Caco-2 (cell line): Measurements from ENCODE around the gene SMC3. TPM values are rescaled to one million over a fixed set of nuclear protein-coding genes. Genes with fewer than 3 reads are reported as not detected.
A peak's percentile ranks its signal among the peaks of the same experiment; 100 is the strongest.
"Not testable (repeated sequence)": the region's sequence is repeated elsewhere in the genome, so short reads cannot be mapped to it uniquely, and the experiment has no call there.

ENCODE experiments used
- BruUV-seq: library from RNA; stranded (reverse); fragments of 400-500 nt; replicated peaks from 2 replicates; lab custom pipeline; 2021; lab: Mats Ljungman, UMichigan
- CTCF ChIA-PET: fragments of 300-600 bp; sonication (Branson Sonifier 250); formaldehyde crosslinking; loops from one replicate; lab custom pipeline; 2022; ENCODE audit warnings: antibody characterized with exemption; lab: Charles Lee
- POLR2A ChIA-PET: fragments of 300-600 bp; sonication (Branson Sonifier 250); formaldehyde crosslinking; loops from one replicate; lab custom pipeline; 2022; ENCODE audit warnings: antibody characterized with exemption; lab: Charles Lee
- DNase-seq, 2 experiments: peaks; one replicate each; pipeline versions ENCODE4 v3.0.0 to v3.0.0-alpha.2; 2020 to 2022
- H3K27me3 ChIP-seq: replicated peaks from 2 replicates; pipeline ENCODE4 v1.6.0; 2011; ENCODE audit warnings: low read length; ENCODE audit not compliant: control insufficient read depth, insufficient read depth
- H3K36me3 ChIP-seq: 2 replicates; pipeline ENCODE4 v1.5.1; 2011; ENCODE audit warnings: low read length; ENCODE audit not compliant: control insufficient read depth, insufficient read depth
- H3K4me1 ChIP-seq: fragments of 250-450 bp; sonication (Bioruptor Pico); 2 replicates; pipeline ENCODE4 v1.5.1; 2020; ENCODE audit warnings: mild to moderate bottlenecking
- H3K4me3 ChIP-seq: 2 replicates; pipeline ENCODE4 v1.5.1; 2011; ENCODE audit warnings: low read depth, mild to moderate bottlenecking, control low read depth, low read length
- H3K9me3 ChIP-seq: fragments of 250-450 bp; sonication (Bioruptor Pico); 2 replicates; pipeline ENCODE4 v1.5.1; 2020; ENCODE audit warnings: mild to moderate bottlenecking, moderate library complexity
- H3K27ac Mint-ChIP-seq: one replicate; pipeline ENCODE4 v1.8.0; 2022; ENCODE audit warnings: mixed read lengths; ENCODE audit not compliant: unreplicated experiment
- H3K27me3 Mint-ChIP-seq: one replicate; pipeline ENCODE4 v1.8.0; 2022; ENCODE audit warnings: mixed read lengths; ENCODE audit not compliant: insufficient read depth, unreplicated experiment
- H3K36me3 Mint-ChIP-seq: one replicate; pipeline ENCODE4 v1.8.0; 2022; ENCODE audit warnings: mild to moderate bottlenecking, mixed read lengths; ENCODE audit not compliant: insufficient read depth, unreplicated experiment
- H3K4me1 Mint-ChIP-seq: one replicate; pipeline ENCODE4 v1.8.0; 2022; ENCODE audit warnings: low read depth, mixed read lengths; ENCODE audit not compliant: unreplicated experiment
- H3K4me3 Mint-ChIP-seq: one replicate; pipeline ENCODE4 v1.8.0; 2022; ENCODE audit warnings: mild to moderate bottlenecking, moderate library complexity, mixed read lengths; ENCODE audit not compliant: unreplicated experiment
- H3K9me3 Mint-ChIP-seq: one replicate; pipeline ENCODE4 v1.8.0; 2022; ENCODE audit warnings: mixed read lengths; ENCODE audit not compliant: unreplicated experiment
- intact Hi-C: fragments of 100-400 bp; cut with micrococcal nuclease; formaldehyde crosslinking; loops from one replicate; pipeline ENCODE4 v1.10.0; 2022; ENCODE audit not compliant: unreplicated experiment
- total RNA-seq: library from RNA; stranded (reverse); gene quantifications from 2 replicates; pipeline ENCODE4 v1.2.3, GENCODE V29; 2022
- TF ChIP-seq, protein P1 (sequence below), 2 experiments: fragments of 200-600 bp in 1 of 2; IDR thresholded peaks; 1 replicate in 1 of 2; 2 replicates in 1 of 2; pipeline versions ENCODE4 v1.5.1 to v1.8.0; 2011 to 2022; ENCODE audit warnings: antibody characterized with exemption in 1 of 2, control low read depth in 1 of 2, inconsistent platforms in 1 of 2, low read depth in 1 of 2, low read length in 1 of 2, mild to moderate bottlenecking in 1 of 2, moderate library complexity in 1 of 2; ENCODE audit not compliant: insufficient read depth in 1 of 2, severe bottlenecking in 1 of 2, unreplicated experiment in 1 of 2

Gene SMC3
- total RNA-seq, 1 experiment from 2014 or later, result 95.7 TPM

DNA sequence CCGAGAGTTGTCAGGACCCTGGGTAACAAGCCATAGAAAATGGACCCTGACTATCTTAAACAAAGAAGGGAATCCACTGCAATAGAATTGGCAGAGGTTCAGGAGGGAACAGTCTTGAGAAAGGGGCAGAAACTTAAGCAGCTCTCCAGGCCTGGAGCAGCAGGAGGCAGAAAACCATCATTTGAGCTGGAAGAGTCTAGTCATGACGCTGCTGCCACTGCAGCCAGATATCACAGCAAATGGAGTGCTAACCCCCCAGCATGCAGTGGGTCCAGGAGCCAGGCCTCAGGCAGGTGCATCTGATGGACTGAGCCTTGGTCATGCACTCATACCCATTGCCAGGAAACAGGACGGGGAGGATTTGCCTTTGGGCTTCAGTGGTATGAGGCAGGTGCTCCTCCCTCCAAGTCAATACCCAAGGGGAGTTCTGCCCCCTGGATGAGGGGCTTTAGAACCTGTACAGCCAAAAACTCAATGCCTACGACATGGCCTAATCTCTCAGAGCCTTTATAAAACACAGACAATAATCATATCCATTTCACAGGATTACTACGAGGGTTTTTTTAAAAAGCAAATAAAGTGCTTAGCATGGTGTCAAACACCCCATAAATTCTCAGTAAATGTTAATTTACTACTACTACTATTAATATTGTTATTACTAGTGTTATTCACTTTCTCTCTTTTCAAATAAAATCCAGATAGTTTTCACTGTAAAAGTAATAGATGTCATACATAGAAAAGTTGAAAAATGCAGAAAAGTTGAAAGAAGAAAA, 39.1 kb upstream of the SMC3 start:
- no peaks in the 10 kb centered on the region for H3K27me3 ChIP-seq
- H3K9me3 Mint-ChIP-seq, result no peaks in the 10 kb centered on the region
- no peak overlapping the region for H3K4me3 ChIP-seq
- intact Hi-C loops, result no loop called here
- H3K4me1 Mint-ChIP-seq, result peaks cover 10% of the 10 kb centered on the region
- no peaks in the 10 kb centered on the region for H3K36me3 ChIP-seq
- no peak overlapping the region for H3K27ac Mint-ChIP-seq
- no peak overlapping the region for H3K4me3 Mint-ChIP-seq
- DNase-seq, result no peak
- no peaks in the 10 kb centered on the region for H3K36me3 Mint-ChIP-seq
- H3K27me3 Mint-ChIP-seq, result no peaks in the 10 kb centered on the region
- CTCF ChIA-PET, result no interaction called here
- BruUV-seq, result no TSS peak
- H3K4me1 ChIP-seq, result peaks cover 28% of the 10 kb centered on the region
- POLR2A ChIA-PET, result no interaction called here
- no peaks in the 10 kb centered on the region for H3K9me3 ChIP-seq
- TF ChIP-seq, protein P1, sequence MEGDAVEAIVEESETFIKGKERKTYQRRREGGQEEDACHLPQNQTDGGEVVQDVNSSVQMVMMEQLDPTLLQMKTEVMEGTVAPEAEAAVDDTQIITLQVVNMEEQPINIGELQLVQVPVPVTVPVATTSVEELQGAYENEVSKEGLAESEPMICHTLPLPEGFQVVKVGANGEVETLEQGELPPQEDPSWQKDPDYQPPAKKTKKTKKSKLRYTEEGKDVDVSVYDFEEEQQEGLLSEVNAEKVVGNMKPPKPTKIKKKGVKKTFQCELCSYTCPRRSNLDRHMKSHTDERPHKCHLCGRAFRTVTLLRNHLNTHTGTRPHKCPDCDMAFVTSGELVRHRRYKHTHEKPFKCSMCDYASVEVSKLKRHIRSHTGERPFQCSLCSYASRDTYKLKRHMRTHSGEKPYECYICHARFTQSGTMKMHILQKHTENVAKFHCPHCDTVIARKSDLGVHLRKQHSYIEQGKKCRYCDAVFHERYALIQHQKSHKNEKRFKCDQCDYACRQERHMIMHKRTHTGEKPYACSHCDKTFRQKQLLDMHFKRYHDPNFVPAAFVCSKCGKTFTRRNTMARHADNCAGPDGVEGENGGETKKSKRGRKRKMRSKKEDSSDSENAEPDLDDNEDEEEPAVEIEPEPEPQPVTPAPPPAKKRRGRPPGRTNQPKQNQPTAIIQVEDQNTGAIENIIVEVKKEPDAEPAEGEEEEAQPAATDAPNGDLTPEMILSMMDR (IDR thresholded peaks at IDR 0.05; ENCODE audit: insufficient read depth in 1 of 2, low read depth in 1 of 2, low read length in 1 of 2, severe bottlenecking in 1 of 2, unreplicated experiment in 1 of 2), result no peak

- H3K9me3 ChIP-seq, H3K27me3 Mint-ChIP-seq, H3K27ac Mint-ChIP-seq, H3K9me3 Mint-ChIP-seq, H3K36me3 Mint-ChIP-seq, H3K36me3 ChIP-seq, H3K4me3 Mint-ChIP-seq, intact Hi-C loops, DNase-seq, H3K4me3 ChIP-seq, BruUV-seq, H3K27me3 ChIP-seq: not testable (repeated sequence)
- CTCF ChIA-PET, result interaction anchor here (0.5 to 1.2 kb wide), 2 partner anchors 18 to 307 kb away, joined by 4 to 5 read pairs; no protein-coding TSS in a partner anchor
- H3K4me1 Mint-ChIP-seq, result peaks cover 10% of the 10 kb centered on the region
- POLR2A ChIA-PET, result interaction anchor here (0.6 kb wide), 1 partner anchor 17 kb away, joined by 4 read pairs; no protein-coding TSS in a partner anchor
- peaks cover 26% of the 10 kb centered on the region for H3K4me1 ChIP-seq
These were observed 38.4 kb upstream of the SMC3 start for GRCh38 chr10:110528997-110529524.

GRCh38 chr10:110529596-110530011, 37.9 kb upstream of the SMC3 start:
- ChIA-PET POLR2A (interaction anchor here (0.6 kb wide), 1 partner anchor 18 kb away, joined by 4 read pairs; no protein-coding TSS in a partner anchor), CTCF (interaction anchor here (0.5 to 1.2 kb wide), 2 partner anchors 18 to 308 kb away, joined by 4 to 5 read pairs; no protein-coding TSS in a partner anchor)
- no peaks in the 10 kb centered on the region for H3K9me3 ChIP-seq
- H3K4me3 ChIP-seq, result peak overlapping the region; percentile 54; the same call in 1 of the 2 replicates
- intact Hi-C loops, result loop anchor here (2.0 kb wide), 1 partner anchor 29 kb away; no protein-coding TSS in a partner anchor
- TF ChIP-seq, protein P1 (IDR thresholded peaks at IDR 0.05; ENCODE audit: insufficient read depth in 1 of 2, low read depth in 1 of 2, low read length in 1 of 2, severe bottlenecking in 1 of 2, unreplicated experiment in 1 of 2), result no peak
- peaks cover 23% of the 10 kb centered on the region for H3K4me1 ChIP-seq
- no peak for DNase-seq
- Mint-ChIP-seq H3K9me3 (no peaks in the 10 kb centered on the region), H3K27me3 (no peaks in the 10 kb centered on the region), H3K4me3 (peak overlapping the region; percentile 68), H3K4me1 (peaks cover 8% of the 10 kb centered on the region), H3K36me3 (no peaks in the 10 kb centered on the region), H3K27ac (peak overlapping the region; percentile 78)
- no peaks in the 10 kb centered on the region for H3K27me3 ChIP-seq
- TSS peak; percentile 94 for BruUV-seq
- no peaks in the 10 kb centered on the region for H3K36me3 ChIP-seq
